Left ventricle myocardium inferior (tissue), 1 donor: ENCODE measurements around the gene ZNRF1. TPM values are rescaled to one million over a fixed set of nuclear protein-coding genes. Genes with fewer than 3 reads are reported as not detected.

Experiments used
- DNase-seq: peaks from one replicate; pipeline ENCODE4 v3.0.0-alpha.2; 2020
- H3K27ac ChIP-seq: fragments of 200-600 bp; replicated peaks from 2 replicates; pipeline ENCODE4 v1.8.0; 2021
- H3K27me3 ChIP-seq: fragments of 200-600 bp; 2 replicates; pipeline ENCODE4 v1.8.0; 2021; ENCODE audit warnings: low read depth
- H3K36me3 ChIP-seq: fragments of 200-600 bp; 2 replicates; pipeline ENCODE4 v1.8.0; 2021
- H3K4me1 ChIP-seq: fragments of 200-600 bp; 2 replicates; pipeline ENCODE4 v1.8.0; 2021
- H3K4me3 ChIP-seq: fragments of 200-600 bp; 2 replicates; pipeline ENCODE4 v1.8.0; 2021; ENCODE audit warnings: mild to moderate bottlenecking, moderate library complexity
- H3K9me3 ChIP-seq: fragments of 200-600 bp; replicated peaks from 2 replicates; pipeline ENCODE4 v1.8.0; 2021
- CTCF ChIP-seq: fragments of 200-600 bp; IDR thresholded peaks from 2 replicates; pipeline ENCODE4 v1.8.0; 2021; ENCODE audit warnings: antibody characterized with exemption, mild to moderate bottlenecking, borderline replicate concordance
- intact Hi-C: fragments of 100-400 bp; cut with micrococcal nuclease; formaldehyde crosslinking; loops from one replicate; pipeline ENCODE4 v1.11.0; 2022
- total RNA-seq: library from RNA; stranded (reverse); fragmentation: NEBNext Ultra II Directional; extraction: Animal tissue kit (Norgen Biotek cat#: 25700); gene quantifications from one replicate; pipeline ENCODE4 v1.2.1, GENCODE V29; 2021
- donor health status: DM: no; HTN: yes; CAD: no; lungs with severe emphysema.

Gene ZNRF1
- total RNA-seq, 1 donor from 2014 or later = 22.3 TPM

DNA sequence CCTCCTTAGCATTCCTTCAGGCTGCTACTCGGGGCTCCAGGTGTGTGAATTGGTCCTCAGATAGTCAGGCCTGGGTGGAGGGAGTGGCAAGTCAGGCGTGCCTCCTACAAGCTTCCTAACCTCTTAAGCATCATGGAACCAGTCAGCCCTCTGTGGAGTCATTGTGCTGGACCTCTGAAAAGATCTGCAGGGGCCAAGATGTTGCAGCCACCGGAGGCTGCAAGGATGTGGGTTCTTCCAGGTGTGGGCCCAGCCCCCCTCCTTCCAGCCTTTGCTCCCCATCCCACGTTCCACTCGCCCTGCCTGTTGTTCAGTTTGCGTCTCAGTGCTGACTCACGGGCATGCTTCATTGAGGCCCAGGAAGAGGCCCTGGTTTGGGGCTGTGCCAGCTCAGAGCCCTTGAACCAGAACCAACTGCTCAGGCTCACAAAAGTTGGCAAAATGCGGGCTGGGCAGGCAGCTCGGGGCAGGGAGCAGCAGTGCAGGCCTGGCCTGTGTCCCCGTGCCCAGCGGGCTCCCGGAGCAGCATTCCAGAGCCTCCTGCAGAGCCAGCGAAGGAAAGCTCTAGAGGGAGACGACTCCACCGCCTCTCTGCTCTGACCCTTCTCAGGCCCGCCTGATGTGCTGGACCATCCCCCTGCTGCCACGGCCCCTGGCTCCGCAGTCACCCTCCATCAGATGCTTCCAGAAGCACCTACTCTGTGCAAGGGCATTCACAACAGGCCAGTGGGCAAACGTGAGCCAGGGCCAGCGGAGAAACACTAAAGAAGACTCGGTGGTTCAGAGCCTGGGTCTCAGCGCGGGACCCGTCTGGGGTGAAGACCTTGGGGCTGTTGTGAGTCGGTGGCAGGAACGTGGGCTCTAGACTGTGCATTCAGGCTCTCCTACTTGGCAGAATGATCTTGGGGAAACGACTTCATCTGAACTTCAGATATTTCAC, 110.2 kb downstream of the ZNRF1 start:
- H3K4me1 ChIP-seq = peaks cover 99% of the 10 kb centered on the region
- TF ChIP-seq CTCF = no peak
- peaks cover 7% of the 10 kb centered on the region for H3K36me3 ChIP-seq
- peak; percentile 82 for DNase-seq
- peak overlapping the region; percentile 94 for H3K27ac ChIP-seq
- H3K4me3 ChIP-seq = peak overlapping the region; percentile 50
- H3K9me3 ChIP-seq = no peaks in the 10 kb centered on the region
- intact Hi-C loops = loop anchor here (5.0 to 10.0 kb wide), 2 partner anchors 64 to 107 kb away; no protein-coding TSS in a partner anchor
- no peaks in the 10 kb centered on the region for H3K27me3 ChIP-seq

GRCh38 chr16:75109732-75110243, 111.0 kb downstream of the ZNRF1 start:
- Histone ChIP-seq H3K4me1 (peaks cover 98% of the 10 kb centered on the region), H3K27ac (peak overlapping the region; percentile 94), H3K9me3 (no peaks in the 10 kb centered on the region), H3K36me3 (peaks cover 11% of the 10 kb centered on the region), H3K4me3 (peak overlapping the region; percentile 50), H3K27me3 (no peaks in the 10 kb centered on the region)
- TF ChIP-seq CTCF = no peak
- peak; percentile 78 for DNase-seq
- intact Hi-C loops = loop anchor here (5.0 to 10.0 kb wide), 2 partner anchors 65 to 107 kb away; no protein-coding TSS in a partner anchor

- Histone ChIP-seq H3K27me3 (no peaks in the 10 kb centered on the region), H3K27ac (peak overlapping the region; percentile 94), H3K36me3 (peaks cover 11% of the 10 kb centered on the region), H3K9me3 (no peaks in the 10 kb centered on the region), H3K4me1 (peaks cover 98% of the 10 kb centered on the region), H3K4me3 (peak overlapping the region; percentile 50)
- TF ChIP-seq CTCF = peak; percentile 94
- peak; percentile 88 for DNase-seq
- intact Hi-C loops = no loop called here
Observed at GRCh38 chr16:75110637-75111513, 112.1 kb downstream of the ZNRF1 start.

GRCh38 chr16:75111514-75111940, 112.7 kb downstream of the ZNRF1 start:
- Histone ChIP-seq H3K27ac (peak overlapping the region; percentile 94), H3K4me1 (peaks cover 98% of the 10 kb centered on the region), H3K9me3 (no peaks in the 10 kb centered on the region), H3K36me3 (peaks cover 11% of the 10 kb centered on the region), H3K4me3 (peak overlapping the region; percentile 50), H3K27me3 (no peaks in the 10 kb centered on the region)
- no peak for DNase-seq
- peak; percentile 35 for TF ChIP-seq CTCF
- intact Hi-C loops = no loop called here
